ENCODE measurements around the gene ANGPTL7.

Gene ANGPTL7

DNA sequence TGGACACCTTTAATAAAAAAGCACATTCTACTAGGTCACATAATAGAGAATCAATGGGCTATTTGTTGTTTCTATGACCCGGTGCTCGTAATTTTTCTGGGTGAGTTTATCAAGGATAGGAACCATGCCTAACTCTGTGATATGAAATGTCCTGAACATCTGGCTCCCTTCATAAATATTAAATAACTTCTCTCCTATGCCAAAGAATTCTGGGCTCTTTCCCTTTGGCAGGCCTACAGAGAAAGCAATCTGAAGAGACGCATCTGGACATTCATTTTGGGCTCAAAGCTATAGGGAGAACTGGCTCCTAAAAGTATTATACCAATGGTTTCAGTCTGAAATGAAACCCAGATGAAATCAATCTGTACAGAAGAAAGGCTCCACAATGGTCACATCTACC is 38.8 kb upstream of the ANGPTL7 start:
- TF ChIP-seq PPARA (CRISPR knock-in tag; IDR thresholded peaks at IDR 0.05; ENCODE audit: borderline replicate concordance) = no peak
- no peak for TF ChIP-seq ZNF8 (CRISPR knock-in tag; IDR thresholded peaks at IDR 0.05)
- TF ChIP-seq GLIS3 (CRISPR knock-in tag; IDR thresholded peaks at IDR 0.05) = no peak
- TF ChIP-seq ZNF565 (CRISPR knock-in tag; conservative IDR thresholded peaks at IDR 0.05; ENCODE audit: low read depth) = no peak
- TF ChIP-seq TOX (CRISPR knock-in tag; IDR thresholded peaks at IDR 0.05; ENCODE audit: borderline replicate concordance) = no peak
- no peak for TF ChIP-seq SNAI2 (CRISPR knock-in tag; IDR thresholded peaks at IDR 0.05)
- TF ChIP-seq TCF4 (CRISPR knock-in tag; IDR thresholded peaks at IDR 0.05; ENCODE audit: borderline replicate concordance) = no peak
- TF ChIP-seq, protein P1, sequence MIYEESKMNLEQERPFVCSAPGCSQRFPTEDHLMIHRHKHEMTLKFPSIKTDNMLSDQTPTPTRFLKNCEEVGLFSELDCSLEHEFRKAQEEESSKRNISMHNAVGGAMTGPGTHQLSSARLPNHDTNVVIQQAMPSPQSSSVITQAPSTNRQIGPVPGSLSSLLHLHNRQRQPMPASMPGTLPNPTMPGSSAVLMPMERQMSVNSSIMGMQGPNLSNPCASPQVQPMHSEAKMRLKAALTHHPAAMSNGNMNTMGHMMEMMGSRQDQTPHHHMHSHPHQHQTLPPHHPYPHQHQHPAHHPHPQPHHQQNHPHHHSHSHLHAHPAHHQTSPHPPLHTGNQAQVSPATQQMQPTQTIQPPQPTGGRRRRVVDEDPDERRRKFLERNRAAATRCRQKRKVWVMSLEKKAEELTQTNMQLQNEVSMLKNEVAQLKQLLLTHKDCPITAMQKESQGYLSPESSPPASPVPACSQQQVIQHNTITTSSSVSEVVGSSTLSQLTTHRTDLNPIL (CRISPR knock-in tag; IDR thresholded peaks at IDR 0.05; ENCODE audit: low read depth) = no peak
- no peak for TF ChIP-seq ESRRG (CRISPR knock-in tag; IDR thresholded peaks at IDR 0.05)
- TF ChIP-seq ZFP30 (CRISPR knock-in tag; IDR thresholded peaks at IDR 0.05) = no peak
- TF ChIP-seq, protein P2, sequence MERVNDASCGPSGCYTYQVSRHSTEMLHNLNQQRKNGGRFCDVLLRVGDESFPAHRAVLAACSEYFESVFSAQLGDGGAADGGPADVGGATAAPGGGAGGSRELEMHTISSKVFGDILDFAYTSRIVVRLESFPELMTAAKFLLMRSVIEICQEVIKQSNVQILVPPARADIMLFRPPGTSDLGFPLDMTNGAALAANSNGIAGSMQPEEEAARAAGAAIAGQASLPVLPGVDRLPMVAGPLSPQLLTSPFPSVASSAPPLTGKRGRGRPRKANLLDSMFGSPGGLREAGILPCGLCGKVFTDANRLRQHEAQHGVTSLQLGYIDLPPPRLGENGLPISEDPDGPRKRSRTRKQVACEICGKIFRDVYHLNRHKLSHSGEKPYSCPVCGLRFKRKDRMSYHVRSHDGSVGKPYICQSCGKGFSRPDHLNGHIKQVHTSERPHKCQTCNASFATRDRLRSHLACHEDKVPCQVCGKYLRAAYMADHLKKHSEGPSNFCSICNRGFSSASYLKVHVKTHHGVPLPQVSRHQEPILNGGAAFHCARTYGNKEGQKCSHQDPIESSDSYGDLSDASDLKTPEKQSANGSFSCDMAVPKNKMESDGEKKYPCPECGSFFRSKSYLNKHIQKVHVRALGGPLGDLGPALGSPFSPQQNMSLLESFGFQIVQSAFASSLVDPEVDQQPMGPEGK (CRISPR knock-in tag; IDR thresholded peaks at IDR 0.05; ENCODE audit: borderline replicate concordance) = no peak
- TF ChIP-seq ZC3H10 (CRISPR knock-in tag; IDR thresholded peaks at IDR 0.05) = no peak
- no peak for TF ChIP-seq ISL1 (CRISPR knock-in tag; IDR thresholded peaks at IDR 0.05)
- no peak for TF ChIP-seq BACH2 (CRISPR knock-in tag; IDR thresholded peaks at IDR 0.05; ENCODE audit: borderline replicate concordance)
- ATAC-seq = no peak

- TF ChIP-seq TOX (CRISPR knock-in tag; IDR thresholded peaks at IDR 0.05; ENCODE audit: borderline replicate concordance) (no peak), ESRRG (CRISPR knock-in tag; IDR thresholded peaks at IDR 0.05) (no peak), CSDC2 (CRISPR knock-in tag; IDR thresholded peaks at IDR 0.05) (no peak), GLIS3 (CRISPR knock-in tag; IDR thresholded peaks at IDR 0.05) (no peak), ARNTL (CRISPR knock-in tag; IDR thresholded peaks at IDR 0.05; ENCODE audit: borderline replicate concordance, low read depth) (no peak), OSR1 (CRISPR knock-in tag; IDR thresholded peaks at IDR 0.05) (no peak), TCF4 (CRISPR knock-in tag; IDR thresholded peaks at IDR 0.05; ENCODE audit: borderline replicate concordance) (no peak)
- TF ChIP-seq, protein P1 (CRISPR knock-in tag; IDR thresholded peaks at IDR 0.05; ENCODE audit: low read depth) = no peak
- ATAC-seq = no peak
Measured at GRCh38 chr1:11151114-11151513, 38.0 kb upstream of the ANGPTL7 start.

DNA sequence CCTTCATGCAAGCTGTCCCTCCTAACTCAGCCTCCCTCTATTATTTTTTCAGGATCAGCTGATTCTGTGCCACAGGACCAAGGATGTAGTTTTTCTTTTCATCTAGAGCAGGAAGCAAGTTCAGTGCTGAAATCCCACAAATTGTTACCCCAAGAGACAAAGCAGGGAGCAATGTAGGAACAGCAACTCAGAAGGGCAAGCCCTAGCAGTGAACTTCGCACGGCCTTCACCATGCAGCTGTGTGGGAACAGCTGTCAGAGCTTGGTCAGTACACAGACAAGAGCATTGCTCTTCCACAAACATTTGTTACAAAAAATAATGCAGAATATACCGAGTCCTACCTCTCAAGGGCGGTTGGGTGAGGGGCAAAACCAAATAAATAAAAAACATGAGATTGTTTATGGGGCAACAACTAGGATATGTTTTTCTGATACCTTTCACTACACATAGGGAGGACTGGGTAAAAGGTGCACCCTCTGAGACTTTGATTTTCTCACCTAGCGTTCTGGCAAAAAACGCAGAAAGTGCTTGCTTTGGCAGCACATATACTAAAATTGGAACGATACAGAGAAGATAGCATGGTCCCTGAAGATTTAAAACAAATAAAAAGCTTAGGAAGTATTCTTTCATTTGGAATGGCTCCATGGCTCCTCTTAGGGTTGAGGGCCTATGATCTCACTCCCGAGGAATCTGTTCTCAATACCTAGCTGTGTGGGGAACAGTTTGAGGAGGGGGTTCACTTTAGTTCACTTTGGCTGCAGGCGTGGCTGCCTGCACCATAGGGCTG is 37.1 kb upstream of the ANGPTL7 start:
- no peak for TF ChIP-seq ISL1 (CRISPR knock-in tag; IDR thresholded peaks at IDR 0.05)
- no peak for TF ChIP-seq OSR1 (CRISPR knock-in tag; IDR thresholded peaks at IDR 0.05)
- TF ChIP-seq PPARA (CRISPR knock-in tag; IDR thresholded peaks at IDR 0.05; ENCODE audit: borderline replicate concordance) = no peak
- TF ChIP-seq CSDC2 (CRISPR knock-in tag; IDR thresholded peaks at IDR 0.05) = no peak
- ATAC-seq = no peak

- TF ChIP-seq, protein P3, sequence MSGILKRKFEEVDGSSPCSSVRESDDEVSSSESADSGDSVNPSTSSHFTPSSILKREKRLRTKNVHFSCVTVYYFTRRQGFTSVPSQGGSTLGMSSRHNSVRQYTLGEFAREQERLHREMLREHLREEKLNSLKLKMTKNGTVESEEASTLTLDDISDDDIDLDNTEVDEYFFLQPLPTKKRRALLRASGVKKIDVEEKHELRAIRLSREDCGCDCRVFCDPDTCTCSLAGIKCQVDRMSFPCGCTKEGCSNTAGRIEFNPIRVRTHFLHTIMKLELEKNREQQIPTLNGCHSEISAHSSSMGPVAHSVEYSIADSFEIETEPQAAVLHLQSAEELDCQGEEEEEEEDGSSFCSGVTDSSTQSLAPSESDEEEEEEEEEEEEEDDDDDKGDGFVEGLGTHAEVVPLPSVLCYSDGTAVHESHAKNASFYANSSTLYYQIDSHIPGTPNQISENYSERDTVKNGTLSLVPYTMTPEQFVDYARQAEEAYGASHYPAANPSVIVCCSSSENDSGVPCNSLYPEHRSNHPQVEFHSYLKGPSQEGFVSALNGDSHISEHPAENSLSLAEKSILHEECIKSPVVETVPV (CRISPR knock-in tag; IDR thresholded peaks at IDR 0.05) = no peak
- no peak for TF ChIP-seq ZNF70 (CRISPR knock-in tag; IDR thresholded peaks at IDR 0.05)
- no peak for ATAC-seq
Measured at GRCh38 chr1:11152755-11153154, 36.4 kb upstream of the ANGPTL7 start.

- TF ChIP-seq SNAI2 (CRISPR knock-in tag; IDR thresholded peaks at IDR 0.05) (no peak), ZNF70 (CRISPR knock-in tag; IDR thresholded peaks at IDR 0.05) (no peak), ARNTL (CRISPR knock-in tag; IDR thresholded peaks at IDR 0.05; ENCODE audit: borderline replicate concordance, low read depth) (no peak), BACH2 (CRISPR knock-in tag; IDR thresholded peaks at IDR 0.05; ENCODE audit: borderline replicate concordance) (no peak)
- no peak for ATAC-seq
Measured at GRCh38 chr1:11153184-11153583, 36.0 kb upstream of the ANGPTL7 start.
